PC-3 (cell line): ENCODE results near the gene TMEM43.

ENCODE experiments used
- CTCF ChIP-seq: fragments of 300-600 bp; sonication (generic); conservative IDR thresholded peaks from 2 replicates; pipeline ENCODE4 v1.5.1; 2017; ENCODE audit warnings: antibody characterized with exemption, low read depth, mild to moderate bottlenecking, low read length
- EZH2 ChIP-seq: fragments of 300-600 bp; sonication (generic); IDR thresholded peaks from one replicate; pipeline ENCODE4 v1.6.1; 2017; ENCODE audit warnings: antibody characterized with exemption, mild to moderate bottlenecking, low read length; ENCODE audit not compliant: unreplicated experiment

- TF ChIP-seq CTCF = no peak
- no peak for TF ChIP-seq EZH2
Observed at GRCh38 chr3:14131134-14131533, 6.3 kb downstream of the TMEM43 start.
